ENCODE measurements around the gene PARVB.
A peak's percentile ranks its signal among the peaks of the same experiment; 100 is the strongest.

Gene PARVB

DNA sequence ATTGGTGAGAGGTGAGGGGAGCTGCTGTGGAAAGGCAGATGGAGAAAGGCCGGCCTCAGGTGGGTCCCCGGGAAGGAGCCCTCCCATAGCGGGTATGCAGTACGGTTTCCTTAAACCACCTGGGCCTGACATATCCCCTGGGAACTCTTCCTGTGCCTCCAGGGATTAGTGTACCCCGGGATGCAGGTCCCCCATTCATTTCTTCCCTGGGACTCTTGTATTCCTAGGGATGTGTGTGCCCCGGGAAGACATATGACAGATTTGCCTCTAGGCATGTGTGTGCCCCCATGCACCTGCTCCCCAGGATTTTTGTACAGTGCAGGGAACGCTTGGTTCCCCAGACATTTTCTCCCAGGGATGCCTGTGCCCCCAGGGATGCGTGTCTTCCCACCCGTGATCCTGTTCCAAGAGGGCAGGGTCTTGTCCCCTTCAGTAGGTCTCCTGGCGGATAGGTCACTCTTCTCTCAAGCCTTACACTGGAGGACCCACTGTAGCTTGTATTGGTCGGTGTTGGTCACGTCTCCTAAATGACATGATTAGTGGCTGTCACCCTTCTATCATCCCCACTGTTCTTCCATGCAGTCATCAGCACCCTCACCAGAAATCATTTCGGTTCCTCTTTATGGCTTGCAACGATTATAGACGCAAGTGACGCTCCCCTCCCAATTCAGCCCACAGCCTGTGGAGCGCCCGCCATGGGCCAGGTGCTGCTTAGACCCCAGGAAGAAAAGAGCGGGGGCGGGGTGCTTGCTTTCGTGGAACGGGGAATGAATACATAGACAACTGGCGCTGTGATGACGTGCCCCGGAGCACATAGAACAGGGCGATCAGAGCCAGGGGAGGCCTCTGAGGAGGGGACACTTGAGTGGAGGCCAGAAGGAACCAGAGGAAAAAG lies 1.3 kb downstream of the PARVB start:
- peak overlapping the region; percentile 57 for H3K4me3 ChIP-seq (ENCODE audit: control insufficient read depth, low read depth, low read length)
- no peak for DNase-seq (ENCODE audit: low read depth)

DNA sequence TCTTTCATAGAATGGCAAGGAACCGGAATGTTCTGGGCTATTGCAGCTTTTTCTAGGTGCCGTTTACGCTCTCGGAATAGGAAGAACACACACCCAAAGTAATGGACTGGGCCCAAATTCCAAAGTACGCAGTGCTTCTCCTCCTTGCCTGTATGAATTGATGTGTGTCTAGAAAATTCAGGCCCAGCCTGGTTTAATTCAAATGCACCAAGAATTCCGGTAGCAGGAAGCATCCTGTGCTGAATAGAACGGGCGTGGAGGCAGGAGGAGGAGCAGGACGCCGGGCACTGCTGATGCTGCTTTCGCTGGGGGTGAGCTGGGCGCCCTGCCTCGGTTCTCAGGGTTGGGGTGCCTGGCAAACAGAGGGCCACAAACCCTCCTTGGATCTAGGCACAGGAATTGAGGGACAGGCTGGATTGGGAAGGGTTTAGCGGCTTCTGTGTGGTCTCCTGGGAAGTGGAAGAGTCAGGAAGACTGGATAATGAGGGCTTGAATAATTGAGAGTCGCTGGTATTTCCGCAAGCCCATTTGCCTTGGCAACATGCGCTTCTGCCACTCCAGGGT lies 2.0 kb downstream of the PARVB start:
- TF ChIP-seq, protein P1, sequence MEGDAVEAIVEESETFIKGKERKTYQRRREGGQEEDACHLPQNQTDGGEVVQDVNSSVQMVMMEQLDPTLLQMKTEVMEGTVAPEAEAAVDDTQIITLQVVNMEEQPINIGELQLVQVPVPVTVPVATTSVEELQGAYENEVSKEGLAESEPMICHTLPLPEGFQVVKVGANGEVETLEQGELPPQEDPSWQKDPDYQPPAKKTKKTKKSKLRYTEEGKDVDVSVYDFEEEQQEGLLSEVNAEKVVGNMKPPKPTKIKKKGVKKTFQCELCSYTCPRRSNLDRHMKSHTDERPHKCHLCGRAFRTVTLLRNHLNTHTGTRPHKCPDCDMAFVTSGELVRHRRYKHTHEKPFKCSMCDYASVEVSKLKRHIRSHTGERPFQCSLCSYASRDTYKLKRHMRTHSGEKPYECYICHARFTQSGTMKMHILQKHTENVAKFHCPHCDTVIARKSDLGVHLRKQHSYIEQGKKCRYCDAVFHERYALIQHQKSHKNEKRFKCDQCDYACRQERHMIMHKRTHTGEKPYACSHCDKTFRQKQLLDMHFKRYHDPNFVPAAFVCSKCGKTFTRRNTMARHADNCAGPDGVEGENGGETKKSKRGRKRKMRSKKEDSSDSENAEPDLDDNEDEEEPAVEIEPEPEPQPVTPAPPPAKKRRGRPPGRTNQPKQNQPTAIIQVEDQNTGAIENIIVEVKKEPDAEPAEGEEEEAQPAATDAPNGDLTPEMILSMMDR (conservative IDR thresholded peaks at IDR 0.05; ENCODE audit: control insufficient read depth, insufficient read depth, low read depth, low read length), result no peak
- no peak overlapping the region for H3K4me3 ChIP-seq (ENCODE audit: control insufficient read depth, low read depth, low read length)
- no peak for DNase-seq (ENCODE audit: low read depth)

More for the DNA sequence above, 1.3 kb downstream of the PARVB start:
- TF ChIP-seq, protein P1 (conservative IDR thresholded peaks at IDR 0.05; ENCODE audit: control insufficient read depth, insufficient read depth, low read depth, low read length), result no peak

DNA sequence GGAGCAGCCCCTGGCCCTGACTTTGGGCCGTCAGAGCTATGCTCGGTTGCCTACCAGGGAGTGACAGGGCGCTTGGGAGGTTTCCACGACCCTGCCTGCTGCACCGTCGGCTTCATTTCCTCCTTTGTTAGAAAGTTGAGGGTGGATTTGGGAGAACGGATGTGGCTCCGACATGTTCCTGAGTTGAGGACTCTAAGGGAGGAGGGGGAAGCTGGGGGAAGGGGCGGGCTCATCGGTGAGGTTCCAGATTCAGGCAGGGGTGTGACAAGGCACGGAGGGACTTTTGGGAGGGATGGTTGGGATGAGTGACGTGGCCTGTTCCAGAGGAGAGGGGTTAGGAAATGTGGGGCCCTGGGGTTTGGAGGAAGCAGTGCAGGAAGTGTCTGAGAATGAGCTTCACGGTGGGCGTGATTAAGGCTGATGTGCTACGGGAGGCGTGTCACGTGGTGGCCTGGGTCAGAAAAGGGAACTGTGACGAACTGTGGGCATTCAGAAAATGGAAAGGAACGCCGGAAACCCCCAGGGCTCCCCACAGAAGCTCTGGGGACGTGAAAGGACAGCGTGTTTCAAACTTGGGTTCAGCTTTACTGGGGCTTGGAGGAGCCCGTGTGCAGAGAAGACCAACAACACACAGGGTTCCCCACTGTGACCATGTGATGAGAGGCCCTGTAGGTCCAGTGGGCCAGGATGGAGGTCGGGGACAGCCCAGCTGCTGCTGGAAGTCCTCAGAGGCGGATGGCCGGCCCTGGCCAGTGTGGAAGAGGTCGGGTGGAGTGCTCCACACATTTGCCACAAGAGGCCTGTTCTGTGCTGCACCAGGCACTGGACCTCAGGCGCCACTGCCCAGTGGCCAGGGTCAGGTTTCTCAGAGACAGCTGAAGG lies 2.8 kb downstream of the PARVB start:
- TF ChIP-seq, protein P1 (conservative IDR thresholded peaks at IDR 0.05; ENCODE audit: control insufficient read depth, insufficient read depth, low read depth, low read length), result no peak
- peak; percentile 42 for DNase-seq (ENCODE audit: low read depth)
- H3K4me3 ChIP-seq (ENCODE audit: control insufficient read depth, low read depth, low read length), result no peak overlapping the region

DNA sequence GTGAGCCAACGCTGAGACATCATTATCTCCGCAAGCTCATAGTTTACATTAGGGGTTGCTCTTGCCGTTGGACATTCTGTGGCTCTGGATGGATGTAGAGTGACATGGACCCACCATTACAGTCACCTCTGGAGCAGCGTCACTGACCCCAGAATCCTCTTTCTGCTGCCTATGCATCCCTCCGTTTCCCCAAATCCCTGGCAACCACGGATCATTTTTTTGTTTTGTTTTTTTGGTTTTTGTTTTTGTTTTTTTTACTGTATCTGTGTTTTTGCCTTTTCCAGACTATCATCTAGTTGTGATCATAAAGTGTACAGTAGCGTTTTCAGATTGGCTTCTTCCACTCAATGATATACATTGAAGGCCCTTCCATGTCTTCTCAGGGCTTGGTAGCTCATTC lies 4.0 kb downstream of the PARVB start:
- TF ChIP-seq, protein P1 (conservative IDR thresholded peaks at IDR 0.05; ENCODE audit: control insufficient read depth, insufficient read depth, low read depth, low read length), result no peak
- no peak for DNase-seq (ENCODE audit: low read depth)
- H3K4me3 ChIP-seq (ENCODE audit: control insufficient read depth, low read depth, low read length), result no peak overlapping the region

DNA sequence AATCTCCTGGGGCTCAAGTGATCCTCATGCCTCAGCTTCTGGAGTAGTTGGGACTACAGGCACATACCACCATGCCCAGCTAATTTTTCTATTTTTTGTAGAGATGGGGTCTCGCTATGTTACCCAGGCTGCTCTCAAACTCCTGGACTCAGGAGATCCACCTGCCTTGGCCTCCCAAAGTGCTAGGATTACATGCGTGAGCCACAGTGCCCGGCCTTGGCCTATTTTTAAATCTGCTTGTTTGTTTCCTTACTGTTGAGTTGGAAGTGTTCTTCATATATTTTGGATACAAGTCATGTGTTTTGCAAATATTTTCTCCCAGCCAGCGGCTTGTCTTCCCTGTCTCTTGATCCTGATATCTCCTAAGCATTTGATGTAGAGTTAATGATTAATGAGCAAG lies 5.0 kb downstream of the PARVB start:
- H3K4me3 ChIP-seq (ENCODE audit: control insufficient read depth, low read depth, low read length), result no peak overlapping the region
- no peak for DNase-seq (ENCODE audit: low read depth)
- TF ChIP-seq, protein P1 (conservative IDR thresholded peaks at IDR 0.05; ENCODE audit: control insufficient read depth, insufficient read depth, low read depth, low read length), result no peak

DNA sequence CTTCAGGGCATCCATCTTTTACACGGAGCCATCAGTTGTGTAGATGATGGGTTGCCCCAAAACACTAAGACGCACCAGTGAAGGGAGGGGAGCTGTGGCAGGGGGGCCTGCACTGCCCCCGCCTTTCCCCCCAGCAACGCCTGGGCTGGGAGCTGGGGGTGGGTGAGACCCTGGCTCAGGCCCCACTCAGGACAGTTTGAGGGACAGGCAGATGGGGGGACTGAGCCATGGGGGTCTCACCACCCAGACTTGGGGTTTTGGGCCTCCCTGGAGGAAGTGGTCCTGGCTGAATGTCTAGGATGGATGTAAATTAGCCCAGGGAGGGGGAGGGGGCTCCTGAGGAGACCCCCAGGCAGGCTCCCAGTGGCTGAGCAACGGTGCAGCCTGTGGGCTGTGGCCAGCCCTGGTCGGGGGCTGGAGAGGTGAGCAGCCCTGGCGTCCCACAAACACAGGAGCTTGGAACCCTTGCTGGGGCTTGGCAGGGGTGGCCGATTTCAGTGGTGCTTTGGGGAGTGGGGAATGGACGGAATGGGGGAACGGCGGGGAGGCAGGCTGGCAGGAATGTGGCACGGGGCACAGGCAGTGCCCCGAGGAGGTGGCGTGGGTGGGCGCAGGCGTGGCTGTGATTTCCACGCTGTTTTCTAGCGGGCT lies 6.1 kb downstream of the PARVB start:
- DNase-seq (ENCODE audit: low read depth), result no peak
- H3K4me3 ChIP-seq (ENCODE audit: control insufficient read depth, low read depth, low read length), result no peak overlapping the region
- TF ChIP-seq, protein P1 (conservative IDR thresholded peaks at IDR 0.05; ENCODE audit: control insufficient read depth, insufficient read depth, low read depth, low read length), result no peak

Data from fibroblast of mammary gland (primary cell).